K562 (cell line): ENCODE measurements around the gene INTS2.

ENCODE experiments used
- KHSRP ChIP-seq: fragments of 450-650 bp; IDR thresholded peaks from 2 replicates; pipeline ENCODE4 v1.6.1; 2017
- MAX ChIP-seq: sonication (generic); formaldehyde crosslinking; IDR thresholded peaks from 2 replicates; pipeline ENCODE4 v1.9.0; 2022; ENCODE audit warnings: mild to moderate bottlenecking, missing genetic modification reagents
- ZFP36 ChIP-seq: fragments of 150-350 bp; IDR thresholded peaks from 2 replicates; pipeline ENCODE4 v1.6.1; 2018; ENCODE audit warnings: low read length, low read depth; ENCODE audit not compliant: partially characterized antibody

GRCh38 chr17:61877837-61878236, 49.9 kb downstream of the INTS2 start:
- TF ChIP-seq MAX (CRISPR knock-in tag) = no peak
- TF ChIP-seq ZFP36 = no peak
- TF ChIP-seq KHSRP = no peak
